ENCODE results near the gene PKN3. TPM values are rescaled to one million over a fixed set of nuclear protein-coding genes. Genes with fewer than 3 reads are reported as not detected.

PKN3 gene
- total RNA-seq, 1 donor from 2014 or later, result 1.7 TPM

- DNase-seq (ENCODE audit: low spot score), result no peak
These were observed 40.1 kb downstream of the PKN3 start for GRCh38 chr9:128742401-128742800.

GRCh38 chr9:128743421-128743820, 41.1 kb downstream of the PKN3 start:
- DNase-seq (ENCODE audit: low spot score), result no peak

GRCh38 chr9:128747241-128747640, 44.9 kb downstream of the PKN3 start:
- DNase-seq (ENCODE audit: low spot score), result no peak

- no peak for DNase-seq (ENCODE audit: low spot score)
These were observed 48.8 kb downstream of the PKN3 start for GRCh38 chr9:128750926-128751595.

- no peak for DNase-seq (ENCODE audit: low spot score)
These were observed 51.3 kb downstream of the PKN3 start for GRCh38 chr9:128753627-128754026.

- DNase-seq (ENCODE audit: low spot score), result no peak
These were observed 55.3 kb downstream of the PKN3 start for GRCh38 chr9:128757602-128758001.

- no peak for DNase-seq (ENCODE audit: low spot score)
These were observed 60.6 kb downstream of the PKN3 start for GRCh38 chr9:128762671-128763449.

- DNase-seq (ENCODE audit: low spot score), result no peak
These were observed 62.1 kb downstream of the PKN3 start for GRCh38 chr9:128764361-128764760.

- DNase-seq (ENCODE audit: low spot score), result no peak
These were observed 63.2 kb downstream of the PKN3 start for GRCh38 chr9:128765499-128765898.

GRCh38 chr9:128768606-128769005, 66.3 kb downstream of the PKN3 start:
- no peak for DNase-seq (ENCODE audit: low spot score)

Other genes starting within 250 kb of the PKN3 start
- 16.6 TPM for gene ODF2, start 246.5 kb upstream of the PKN3 start, total RNA-seq (ENCODE audit: insufficient read depth, low replicate concordance)
- gene GLE1, start 197.8 kb upstream of the PKN3 start, total RNA-seq (ENCODE audit: insufficient read depth, low replicate concordance), result 8.7 TPM
- 263 TPM for gene SPTAN1, start 149.9 kb upstream of the PKN3 start, total RNA-seq (ENCODE audit: insufficient read depth, low replicate concordance)
- gene DYNC2I2, start 45.7 kb upstream of the PKN3 start, total RNA-seq (ENCODE audit: insufficient read depth, low replicate concordance), result 20.0 TPM
- 287 TPM for gene SET, start 13.3 kb upstream of the PKN3 start, total RNA-seq (ENCODE audit: insufficient read depth, low replicate concordance)
- gene ZDHHC12, start 21.6 kb downstream of the PKN3 start, total RNA-seq (ENCODE audit: insufficient read depth, low replicate concordance), result 6.5 TPM
- gene ZER1, start 69.4 kb downstream of the PKN3 start, total RNA-seq (ENCODE audit: insufficient read depth, low replicate concordance), result 15.4 TPM
- gene TBC1D13, start 84.8 kb downstream of the PKN3 start, total RNA-seq (ENCODE audit: insufficient read depth, low replicate concordance), result 6.5 TPM
- 7.2 TPM for gene ENDOG, start 116.0 kb downstream of the PKN3 start, total RNA-seq (ENCODE audit: insufficient read depth, low replicate concordance)
- 7.7 TPM for gene SPOUT1, start 127.3 kb downstream of the PKN3 start, total RNA-seq (ENCODE audit: insufficient read depth, low replicate concordance)
- gene KYAT1, start 179.4 kb downstream of the PKN3 start, total RNA-seq (ENCODE audit: insufficient read depth, low replicate concordance), result 3.9 TPM
- 25.0 TPM for gene LRRC8A, start 179.6 kb downstream of the PKN3 start, total RNA-seq (ENCODE audit: insufficient read depth, low replicate concordance)
- gene PHYHD1, start 218.5 kb downstream of the PKN3 start, total RNA-seq (ENCODE audit: insufficient read depth, low replicate concordance), result 24.3 TPM
- 9.4 TPM for gene DOLK, start 245.1 kb downstream of the PKN3 start, total RNA-seq (ENCODE audit: insufficient read depth, low replicate concordance)
- 30.1 TPM for gene NUP188, start 245.2 kb downstream of the PKN3 start, total RNA-seq (ENCODE audit: insufficient read depth, low replicate concordance)

Data from umbilical cord (tissue), 2 donors.